H1 (cell line): ENCODE results near the gene GRIN2C. TPM values are rescaled to one million over a fixed set of nuclear protein-coding genes. Genes with fewer than 3 reads are reported as not detected.

Experiments used
- CTCF ChIA-PET: fragments of 300-600 bp; sonication (Branson Sonifier 250); formaldehyde crosslinking; loops from one replicate; lab custom pipeline; 2021; ENCODE audit not compliant: partially characterized antibody; lab: Charles Lee
- POLR2A ChIA-PET: fragments of 300-600 bp; sonication (Branson Sonifier 250); formaldehyde crosslinking; loops from one replicate; lab custom pipeline; 2021; ENCODE audit warnings: inconsistent platforms; ENCODE audit not compliant: partially characterized antibody; lab: Charles Lee
- DNase-seq, 2 experiments: peaks; one replicate each; pipeline versions ENCODE4 v3.0.0 to v3.0.0-alpha.2; 2010 to 2022; ENCODE audit warnings: low spot score in 2 of 2, low read depth in 1 of 2, mixed read lengths in 1 of 2
- FAIRE-seq: peaks from 2 replicates; lab custom pipeline; 2011; peaks lifted over from hg19 to GRCh38; lab: Jason Lieb, UNC
- H2AFZ ChIP-seq: 2 replicates; pipeline ENCODE4 v1.8.1; 2012; ENCODE audit warnings: low read length, inconsistent platforms
- H2AK5ac ChIP-seq: 2 replicates; pipeline ENCODE4 v1.6.1; 2013; ENCODE audit warnings: low read depth, low read length
- H2BK120ac ChIP-seq: replicated peaks from 2 replicates; pipeline ENCODE3; 2013; ENCODE audit warnings: low read depth, low read length, inconsistent platforms
- H2BK12ac ChIP-seq: 2 replicates; pipeline ENCODE4 v1.6.1; 2013; ENCODE audit warnings: low read depth, low read length
- H2BK15ac ChIP-seq: 2 replicates; pipeline ENCODE4 v1.6.1; 2013; ENCODE audit warnings: low read length
- H2BK20ac ChIP-seq: 2 replicates; pipeline ENCODE4 v1.6.1; 2013; ENCODE audit warnings: low read length
- H2BK5ac ChIP-seq: 2 replicates; pipeline ENCODE4 v1.6.1; 2013; ENCODE audit warnings: low read depth, low read length
- H3K14ac ChIP-seq: 2 replicates; pipeline ENCODE4 v1.6.1; 2013; ENCODE audit warnings: inconsistent platforms; ENCODE audit not compliant: insufficient read length
- H3K18ac ChIP-seq: 2 replicates; pipeline ENCODE4 v1.6.1; 2013; ENCODE audit warnings: low read length; ENCODE audit errors: extremely low read depth
- H3K23ac ChIP-seq: 2 replicates; pipeline ENCODE4 v1.6.1; 2013; ENCODE audit warnings: inconsistent platforms; ENCODE audit not compliant: insufficient read length
- H3K23me2 ChIP-seq: 2 replicates; pipeline ENCODE4 v1.6.1; 2013; ENCODE audit warnings: low read depth, low read length
- H3K27ac ChIP-seq: 2 replicates; pipeline ENCODE4 v1.6.1; 2011; ENCODE audit warnings: low read depth, low read length, inconsistent platforms
- H3K27me3 ChIP-seq, 4 experiments: replicated peaks in 1 of 4; 1 replicate in 1 of 4; 2 replicates in 3 of 4; pipeline versions ENCODE4 v1.6.1 to v1.8.1; 2011 to 2013; ENCODE audit warnings: low read length in 3 of 4, mild to moderate bottlenecking in 3 of 4, inconsistent platforms in 2 of 4, mixed read lengths in 2 of 4, moderate library complexity in 1 of 4; ENCODE audit not compliant: control insufficient read depth in 3 of 4, insufficient read depth in 3 of 4; ENCODE audit errors: extremely low read depth in 1 of 4
- H3K36me3 ChIP-seq, 4 experiments: 2 replicates each; pipeline versions ENCODE4 v1.6.1 to v1.8.1; 2011 to 2013; ENCODE audit warnings: mild to moderate bottlenecking in 4 of 4, low read length in 3 of 4, moderate library complexity in 2 of 4, control low read depth in 1 of 4, inconsistent platforms in 1 of 4; ENCODE audit not compliant: insufficient read depth in 4 of 4, control insufficient read depth in 2 of 4
- H3K4ac ChIP-seq: replicated peaks from 2 replicates; pipeline ENCODE3; 2013; ENCODE audit warnings: low read length, low read depth, mixed read lengths, inconsistent platforms; ENCODE audit not compliant: insufficient read length
- H3K4me1 ChIP-seq, 4 experiments: replicated peaks in 1 of 4; 1 replicate in 1 of 4; 2 replicates in 3 of 4; pipeline versions ENCODE4 v1.6.1 to v1.8.1; 2011 to 2013; ENCODE audit warnings: low read length in 3 of 4, inconsistent platforms in 2 of 4, mixed read lengths in 1 of 4; ENCODE audit not compliant: insufficient read depth in 4 of 4, control insufficient read depth in 3 of 4
- H3K4me2 ChIP-seq, 2 experiments: 2 replicates each; pipeline versions ENCODE4 v1.6.1 to v1.8.1; 2011 to 2013; ENCODE audit warnings: low read depth in 2 of 2, low read length in 2 of 2, control low read depth in 1 of 2, inconsistent platforms in 1 of 2, mild to moderate bottlenecking in 1 of 2; ENCODE audit not compliant: insufficient read depth in 1 of 2
- H3K4me3 ChIP-seq, 4 experiments: fragments of 200-600, 300-600 bp in 1 of 4; sonication (generic), shearing (Covaris generic), sonication (Bioruptor Twin) in 1 of 4; 2 replicates each; pipeline versions ENCODE4 v1.5.1 to v1.8.1; 2011 to 2016; ENCODE audit warnings: low read length in 4 of 4, low read depth in 3 of 4, control low read depth in 2 of 4, inconsistent platforms in 2 of 4, mild to moderate bottlenecking in 2 of 4, mixed read lengths in 1 of 4, moderate library complexity in 1 of 4; ENCODE audit not compliant: insufficient read depth in 2 of 4; ENCODE audit errors: extremely low read depth in 1 of 4
- H3K56ac ChIP-seq: replicated peaks from 2 replicates; pipeline ENCODE3; 2013; ENCODE audit warnings: low read depth, mild to moderate bottlenecking, mixed read lengths, low read length, inconsistent platforms; ENCODE audit not compliant: insufficient read length
- H3K79me1 ChIP-seq: 2 replicates; pipeline ENCODE4 v1.6.1; 2013; ENCODE audit warnings: low read depth, low read length, control low read depth
- H3K79me2 ChIP-seq, 2 experiments: 2 replicates each; pipeline versions ENCODE4 v1.6.1 to v1.8.1; 2012 to 2013; ENCODE audit warnings: low read length in 2 of 2, mild to moderate bottlenecking in 2 of 2, inconsistent platforms in 1 of 2; ENCODE audit not compliant: insufficient read depth in 2 of 2, control insufficient read depth in 1 of 2
- H3K9ac ChIP-seq, 4 experiments: replicated peaks in 1 of 4; 1 replicate in 1 of 4; 2 replicates in 3 of 4; pipeline versions ENCODE4 v1.6.1 to v1.8.1; 2011 to 2013; ENCODE audit warnings: low read depth in 3 of 4, low read length in 3 of 4, control low read depth in 2 of 4, mild to moderate bottlenecking in 2 of 4, moderate library complexity in 2 of 4, inconsistent platforms in 1 of 4; ENCODE audit errors: extremely low read depth in 1 of 4
- H3K9me3 ChIP-seq, 2 experiments: 2 replicates each; pipeline versions ENCODE4 v1.6.1 to v1.8.1; 2012 to 2013; ENCODE audit warnings: mild to moderate bottlenecking in 2 of 2, moderate library complexity in 2 of 2, control low read depth in 1 of 2, inconsistent platforms in 1 of 2, low read depth in 1 of 2, low read length in 1 of 2, mixed read lengths in 1 of 2; ENCODE audit not compliant: insufficient read depth in 2 of 2
- H4K20me1 ChIP-seq, 2 experiments: replicated peaks in 1 of 2; 2 replicates each; pipeline versions ENCODE3 to v1.8.1; 2011 to 2013; ENCODE audit warnings: inconsistent platforms in 2 of 2, low read length in 2 of 2, mild to moderate bottlenecking in 1 of 2; ENCODE audit not compliant: insufficient read depth in 2 of 2, control insufficient read depth in 1 of 2
- H4K5ac ChIP-seq: 2 replicates; pipeline ENCODE4 v1.6.1; 2013; ENCODE audit warnings: low read length, low read depth, mixed read lengths, inconsistent platforms; ENCODE audit not compliant: insufficient read length
- H4K8ac ChIP-seq: 2 replicates; pipeline ENCODE4 v1.8.0; 2013; ENCODE audit warnings: mild to moderate bottlenecking, moderate library complexity, low read length, inconsistent platforms; ENCODE audit not compliant: insufficient read depth; ENCODE audit errors: extremely low read depth
- H4K91ac ChIP-seq: replicated peaks from 2 replicates; pipeline ENCODE3; 2013; ENCODE audit warnings: low read length, mixed read lengths, inconsistent platforms; ENCODE audit not compliant: insufficient read length
- JUND ChIP-seq: IDR thresholded peaks from 2 replicates; pipeline ENCODE4 v1.6.1; 2011; ENCODE audit warnings: mild to moderate bottlenecking, improper control_type of control experiment, low read length
- RNF2 ChIP-seq: fragments of 200-900, 300-1000 bp; sonication (generic); IDR thresholded peaks from 2 replicates; pipeline ENCODE4 v1.7.1; 2016; ENCODE audit warnings: borderline replicate concordance, low read depth, mild to moderate bottlenecking, antibody characterized with exemption, low read length; ENCODE audit not compliant: poor library complexity, severe bottlenecking; ENCODE audit errors: missing control alignments
- TEAD4 ChIP-seq: IDR thresholded peaks from 2 replicates; pipeline ENCODE4 v1.6.1; 2012; ENCODE audit warnings: low read depth, low read length, inconsistent platforms, mixed read lengths
- WGBS, 2 experiments: shearing (Covaris generic) in 1 of 2; methylation state at CpG; one replicate each; pipeline versions ENCODE4 v1.1.6 to v1.1.7; 2013 to 2015; ENCODE audit warnings: low lambda C conversion rate in 2 of 2, mixed read lengths in 2 of 2, inconsistent platforms in 1 of 2, low coverage in 1 of 2, missing lambda C conversion rate in 1 of 2; ENCODE audit not compliant: insufficient replicate concordance in 2 of 2, insufficient coverage in 1 of 2, insufficient read length in 1 of 2; ENCODE audit errors: extremely low coverage in 1 of 2, missing lambda C conversion rate in 1 of 2; 5-methylcytosine and 5-hydroxymethylcytosine counted together
- polyA plus RNA-seq, 7 experiments: library from polyadenylated mRNA; depleted of rRNA in 3 of 7; stranded (reverse) in 5 of 7; unstranded in 2 of 7; fragments of >200 nt in 5 of 7; fragments of 200-250 nt in 2 of 7; gene quantifications; 1 replicate in 5 of 7; 2 replicates in 1 of 7; 4 replicates in 1 of 7; pipeline versions ENCODE4 v1.2.1 to v1.2.3, GENCODE V29; 2011 to 2013; ENCODE audit warnings: missing spikeins in 2 of 7, mixed read lengths in 2 of 7
- total RNA-seq: library from RNA; stranded (reverse); fragmentation: NEBNext Ultra II Directional; extraction: Animal tissue kit (Norgen Biotek cat#: 25700); gene quantifications from 2 replicates; pipeline ENCODE4 v1.2.1, GENCODE V29; 2021

The GRIN2C gene
- total and polyA plus RNA-seq, 2 of the 8 experiments (the other 6 are each of a cell fraction or from before 2014, with no cell fraction given) = 0.06 to 0.07 TPM

- Histone ChIP-seq H3K9me3 (no peaks in the 10 kb centered on the region), H3K27ac (no peak overlapping the region), H3K4me1 (no peaks in the 10 kb centered on the region), H2BK12ac (no peak overlapping the region), H3K4ac (no peak overlapping the region), H3K36me3 (peaks cover 0 to 3% (median 0%) of the 10 kb centered on the region in 4 experiments; a peak in 2 of 8 replicates), H2BK20ac (no peak overlapping the region), H4K20me1 (peaks cover 2 to 13% of the 10 kb centered on the region in 2 experiments), H3K9ac (no peak overlapping the region), H3K27me3 (peaks cover 0 to 2% (median 0%) of the 10 kb centered on the region in 4 experiments; a peak in 1 of 7 replicates), H3K79me1 (no peaks in the 10 kb centered on the region), H2AK5ac (no peak overlapping the region), H3K4me3 (no peak overlapping the region), H4K91ac (no peak overlapping the region), H3K14ac (no peak overlapping the region), H3K79me2 (no peaks in the 10 kb centered on the region), H2AFZ (no peak overlapping the region), H3K23ac (no peak overlapping the region), H2BK5ac (no peak overlapping the region)
- WGBS, 2 experiments = 87% methylated on average over 14 of the region's 15 CpGs; no CpG with 5 or more reads in 1 of the 2 experiments
- ChIA-PET POLR2A (no interaction called here), CTCF (interaction anchor here (81.0 to 99.6 kb wide), 2 partner anchors 4 to 21 kb away, joined by 2981 read pairs; partner anchors contain the start of genes FDXR, GRIN2C and NAT9)
- DNase-seq = no peak
- TF ChIP-seq JUND = no peak
- TF ChIP-seq TEAD4 = no peak
- TF ChIP-seq RNF2 = no peak
- TF ChIP-seq, all 59 proteins: peak for 0
- H3K23me2 ChIP-seq = no peaks in the 10 kb centered on the region
- no peak overlapping the region for H3K4me2 ChIP-seq
- no peak overlapping the region for H3K18ac ChIP-seq
- no peak for FAIRE-seq
- no peak overlapping the region for H3K56ac ChIP-seq
- no peak overlapping the region for H2BK15ac ChIP-seq
- H4K8ac ChIP-seq = no peak overlapping the region
- no peak overlapping the region for H2BK120ac ChIP-seq
- H4K5ac ChIP-seq = no peak overlapping the region
These were observed 37.2 kb downstream of the GRIN2C start for GRCh38 chr17:74822335-74822938.
